Femur (tissue), 1 donor: ENCODE measurements around the gene LRRC17.

Experiments used
- DNase-seq: peaks from one replicate; pipeline ENCODE4 v3.0.0-alpha.2; 2017

LRRC17 gene

GRCh38 chr7:102990642-102991041, 77.8 kb downstream of the LRRC17 start:
- DNase-seq = no peak

GRCh38 chr7:102991077-102991539, 78.3 kb downstream of the LRRC17 start:
- no peak for DNase-seq

GRCh38 chr7:102991540-102992214, 78.9 kb downstream of the LRRC17 start:
- no peak for DNase-seq

- no peak for DNase-seq
Measured at GRCh38 chr7:102992509-102992937, 79.7 kb downstream of the LRRC17 start.

GRCh38 chr7:102992938-102993717, 80.3 kb downstream of the LRRC17 start:
- no peak for DNase-seq

- DNase-seq = no peak
Measured at GRCh38 chr7:102993718-102994029, 80.9 kb downstream of the LRRC17 start.

GRCh38 chr7:102994567-102994966, 81.8 kb downstream of the LRRC17 start:
- no peak for DNase-seq
